ENCODE results near the gene CFAP92. TPM values are rescaled to one million over a fixed set of nuclear protein-coding genes. Genes with fewer than 3 reads are reported as not detected.

CFAP92 gene
- total and polyA plus RNA-seq, 4 donors, result 0.05 to 0.25 (median 0.06) TPM; not detected in 1

DNA sequence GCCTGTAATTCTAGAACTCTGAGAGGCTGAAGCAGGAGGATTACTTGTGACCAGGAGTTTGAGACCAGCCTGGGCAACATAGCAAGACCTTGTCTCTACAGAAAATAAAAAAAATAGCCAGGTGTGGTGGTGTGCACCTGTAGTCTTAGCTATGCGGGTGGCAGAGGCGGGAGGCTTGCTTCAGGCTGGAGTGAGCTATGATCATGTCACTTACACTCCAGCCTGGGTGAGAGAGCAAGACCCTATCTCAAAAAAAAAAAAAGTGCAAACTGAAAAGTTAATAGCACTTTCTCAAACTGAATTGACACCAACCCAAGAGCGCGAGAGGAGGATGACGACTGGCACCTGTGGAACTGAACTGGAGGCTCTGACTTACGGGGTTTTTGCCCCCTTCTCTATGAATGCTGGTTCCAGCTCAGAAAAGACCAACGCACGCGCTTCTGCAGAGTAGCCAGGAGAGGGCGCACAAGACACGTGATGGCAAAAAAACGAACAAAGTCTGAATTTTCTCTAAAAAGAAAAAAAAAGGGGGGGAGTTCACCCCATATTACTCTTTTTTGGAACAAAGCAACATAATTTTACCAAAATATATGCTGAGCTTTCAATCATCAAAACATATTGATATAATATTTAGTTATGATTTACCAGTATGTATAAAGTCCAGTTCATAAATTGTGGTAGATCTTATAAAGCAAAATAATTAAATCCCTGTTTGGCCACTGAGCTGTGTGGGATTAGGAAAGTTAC lies 23.7 kb downstream of the CFAP92 start:
- no peaks in the 10 kb centered on the region for H3K36me3 ChIP-seq (ENCODE audit: control insufficient read depth in 4 of 4, insufficient read depth in 3 of 4, low read depth in 1 of 4, low read length in 3 of 4)
- no peaks in the 10 kb centered on the region for H3K4me1 ChIP-seq (ENCODE audit: control insufficient read depth in 4 of 4, insufficient read depth in 4 of 4, low read length in 3 of 4)
- no peaks in the 10 kb centered on the region for H3K9me3 ChIP-seq (ENCODE audit: control insufficient read depth in 4 of 4, low read length in 3 of 4)
- no peak overlapping the region for H3K4me3 ChIP-seq (ENCODE audit: low read depth in 1 of 3, low read length in 3 of 3)
- 11% methylated on average over 12 of the region's 12 CpGs for WGBS
- no peak overlapping the region for H3K9ac ChIP-seq (ENCODE audit: low read depth in 1 of 2, low read length in 2 of 2)
- H3K27ac ChIP-seq (ENCODE audit: low read depth in 1 of 2, low read length in 2 of 2), result no peak overlapping the region
- TF ChIP-seq RAD21 (IDR thresholded peaks at IDR 0.05) (peak; percentile 89 to 91), HNF4A (conservative IDR thresholded peaks at IDR 0.05) (peak in 1 of 2 donors; percentile 10), TAF1 (conservative IDR thresholded peaks at IDR 0.05) (no peak), NR2F2 (IDR thresholded peaks at IDR 0.05) (no peak), SP1 (IDR thresholded peaks at IDR 0.05) (no peak), HNF4G (IDR thresholded peaks at IDR 0.05) (no peak)
- TF ChIP-seq, protein P1, sequence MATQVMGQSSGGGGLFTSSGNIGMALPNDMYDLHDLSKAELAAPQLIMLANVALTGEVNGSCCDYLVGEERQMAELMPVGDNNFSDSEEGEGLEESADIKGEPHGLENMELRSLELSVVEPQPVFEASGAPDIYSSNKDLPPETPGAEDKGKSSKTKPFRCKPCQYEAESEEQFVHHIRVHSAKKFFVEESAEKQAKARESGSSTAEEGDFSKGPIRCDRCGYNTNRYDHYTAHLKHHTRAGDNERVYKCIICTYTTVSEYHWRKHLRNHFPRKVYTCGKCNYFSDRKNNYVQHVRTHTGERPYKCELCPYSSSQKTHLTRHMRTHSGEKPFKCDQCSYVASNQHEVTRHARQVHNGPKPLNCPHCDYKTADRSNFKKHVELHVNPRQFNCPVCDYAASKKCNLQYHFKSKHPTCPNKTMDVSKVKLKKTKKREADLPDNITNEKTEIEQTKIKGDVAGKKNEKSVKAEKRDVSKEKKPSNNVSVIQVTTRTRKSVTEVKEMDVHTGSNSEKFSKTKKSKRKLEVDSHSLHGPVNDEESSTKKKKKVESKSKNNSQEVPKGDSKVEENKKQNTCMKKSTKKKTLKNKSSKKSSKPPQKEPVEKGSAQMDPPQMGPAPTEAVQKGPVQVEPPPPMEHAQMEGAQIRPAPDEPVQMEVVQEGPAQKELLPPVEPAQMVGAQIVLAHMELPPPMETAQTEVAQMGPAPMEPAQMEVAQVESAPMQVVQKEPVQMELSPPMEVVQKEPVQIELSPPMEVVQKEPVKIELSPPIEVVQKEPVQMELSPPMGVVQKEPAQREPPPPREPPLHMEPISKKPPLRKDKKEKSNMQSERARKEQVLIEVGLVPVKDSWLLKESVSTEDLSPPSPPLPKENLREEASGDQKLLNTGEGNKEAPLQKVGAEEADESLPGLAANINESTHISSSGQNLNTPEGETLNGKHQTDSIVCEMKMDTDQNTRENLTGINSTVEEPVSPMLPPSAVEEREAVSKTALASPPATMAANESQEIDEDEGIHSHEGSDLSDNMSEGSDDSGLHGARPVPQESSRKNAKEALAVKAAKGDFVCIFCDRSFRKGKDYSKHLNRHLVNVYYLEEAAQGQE (IDR thresholded peaks at IDR 0.05), result no peak
- TF ChIP-seq, protein P2, sequence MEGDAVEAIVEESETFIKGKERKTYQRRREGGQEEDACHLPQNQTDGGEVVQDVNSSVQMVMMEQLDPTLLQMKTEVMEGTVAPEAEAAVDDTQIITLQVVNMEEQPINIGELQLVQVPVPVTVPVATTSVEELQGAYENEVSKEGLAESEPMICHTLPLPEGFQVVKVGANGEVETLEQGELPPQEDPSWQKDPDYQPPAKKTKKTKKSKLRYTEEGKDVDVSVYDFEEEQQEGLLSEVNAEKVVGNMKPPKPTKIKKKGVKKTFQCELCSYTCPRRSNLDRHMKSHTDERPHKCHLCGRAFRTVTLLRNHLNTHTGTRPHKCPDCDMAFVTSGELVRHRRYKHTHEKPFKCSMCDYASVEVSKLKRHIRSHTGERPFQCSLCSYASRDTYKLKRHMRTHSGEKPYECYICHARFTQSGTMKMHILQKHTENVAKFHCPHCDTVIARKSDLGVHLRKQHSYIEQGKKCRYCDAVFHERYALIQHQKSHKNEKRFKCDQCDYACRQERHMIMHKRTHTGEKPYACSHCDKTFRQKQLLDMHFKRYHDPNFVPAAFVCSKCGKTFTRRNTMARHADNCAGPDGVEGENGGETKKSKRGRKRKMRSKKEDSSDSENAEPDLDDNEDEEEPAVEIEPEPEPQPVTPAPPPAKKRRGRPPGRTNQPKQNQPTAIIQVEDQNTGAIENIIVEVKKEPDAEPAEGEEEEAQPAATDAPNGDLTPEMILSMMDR (IDR thresholded peaks at IDR 0.05; ENCODE audit: low read depth, low read length, missing input control), result peak; percentile 82
- TF ChIP-seq, protein P3, sequence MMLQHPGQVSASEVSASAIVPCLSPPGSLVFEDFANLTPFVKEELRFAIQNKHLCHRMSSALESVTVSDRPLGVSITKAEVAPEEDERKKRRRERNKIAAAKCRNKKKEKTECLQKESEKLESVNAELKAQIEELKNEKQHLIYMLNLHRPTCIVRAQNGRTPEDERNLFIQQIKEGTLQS (IDR thresholded peaks at IDR 0.05), result no peak
- peak; percentile 61 for DNase-seq (ENCODE audit: low spot score)
- peaks cover 0 to 3% (median 0%) of the 10 kb centered on the region in 4 donors for H3K27me3 ChIP-seq (ENCODE audit: control insufficient read depth in 4 of 4, insufficient read depth in 4 of 4, low read length in 3 of 4)

DNA sequence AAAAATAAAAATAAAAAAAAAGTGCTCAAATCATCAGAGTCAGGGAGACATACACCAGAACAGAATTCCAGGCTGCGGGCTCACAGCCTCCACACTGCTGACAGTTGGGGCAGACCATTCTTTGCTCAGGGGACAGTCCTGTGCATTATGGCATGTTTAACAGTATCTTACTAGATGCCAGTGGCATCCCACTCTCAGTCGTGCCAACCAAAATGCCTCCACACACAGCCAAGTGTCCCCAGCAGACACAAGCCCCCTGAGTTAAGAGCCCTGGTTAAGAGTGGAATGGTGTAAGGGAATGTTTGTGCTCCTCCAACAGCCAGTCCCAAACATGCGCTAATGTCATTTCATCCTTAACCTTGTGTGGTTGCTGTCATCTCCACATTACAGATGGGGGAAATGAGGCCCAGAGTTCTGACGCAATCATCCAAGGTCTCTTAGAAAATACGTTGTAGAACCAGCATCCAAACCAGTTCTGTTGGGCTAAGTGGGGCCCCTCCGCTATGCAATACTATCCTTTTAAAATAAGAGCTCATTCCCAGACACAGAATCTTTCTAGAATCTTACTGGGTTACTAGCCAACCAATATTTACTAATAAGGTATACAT lies 26.0 kb downstream of the CFAP92 start:
- Histone ChIP-seq H3K36me3 (ENCODE audit: control insufficient read depth in 4 of 4, insufficient read depth in 3 of 4, low read depth in 1 of 4, low read length in 3 of 4) (no peaks in the 10 kb centered on the region), H3K4me1 (ENCODE audit: control insufficient read depth in 4 of 4, insufficient read depth in 4 of 4, low read length in 3 of 4) (no peaks in the 10 kb centered on the region), H3K9me3 (ENCODE audit: control insufficient read depth in 4 of 4, low read length in 3 of 4) (no peaks in the 10 kb centered on the region), H3K27me3 (ENCODE audit: control insufficient read depth in 4 of 4, insufficient read depth in 4 of 4, low read length in 3 of 4) (peaks cover 0 to 3% (median 0%) of the 10 kb centered on the region in 4 donors), H3K4me3 (ENCODE audit: low read depth in 1 of 3, low read length in 3 of 3) (no peak overlapping the region), H3K9ac (ENCODE audit: low read depth in 1 of 2, low read length in 2 of 2) (no peak overlapping the region), H3K27ac (ENCODE audit: low read depth in 1 of 2, low read length in 2 of 2) (no peak overlapping the region)
- WGBS, result 82% methylated on average over 6 of the region's 6 CpGs
- DNase-seq (ENCODE audit: low spot score), result no peak
- TF ChIP-seq, protein P4, sequence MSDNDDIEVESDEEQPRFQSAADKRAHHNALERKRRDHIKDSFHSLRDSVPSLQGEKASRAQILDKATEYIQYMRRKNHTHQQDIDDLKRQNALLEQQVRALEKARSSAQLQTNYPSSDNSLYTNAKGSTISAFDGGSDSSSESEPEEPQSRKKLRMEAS (IDR thresholded peaks at IDR 0.05), result no peak
- TF ChIP-seq JUND (IDR thresholded peaks at IDR 0.05) (no peak), TAF1 (conservative IDR thresholded peaks at IDR 0.05) (no peak), YY1 (IDR thresholded peaks at IDR 0.05) (no peak), HNF4G (IDR thresholded peaks at IDR 0.05) (no peak), FOXA1 (IDR thresholded peaks at IDR 0.05) (no peak), GABPA (IDR thresholded peaks at IDR 0.05 in 1 of 2, conservative IDR thresholded peaks at IDR 0.05 in 1 of 2) (no peak), RXRA (IDR thresholded peaks at IDR 0.05) (no peak), SP1 (IDR thresholded peaks at IDR 0.05) (no peak), NR2F2 (IDR thresholded peaks at IDR 0.05) (no peak)
- TF ChIP-seq, protein P3 (IDR thresholded peaks at IDR 0.05), result no peak
- TF ChIP-seq, protein P2 (IDR thresholded peaks at IDR 0.05; ENCODE audit: low read depth, low read length, missing input control), result no peak
- TF ChIP-seq, protein P1 (IDR thresholded peaks at IDR 0.05), result no peak

Data from liver (tissue), 9 donors.